CD4-positive, alpha-beta T cell treated with Interleukin-2 at 100 ng/mL for 4 hours (primary cell): ENCODE data around the gene RNF220.

Experiments
- DNase-seq: peaks from one replicate; pipeline ENCODE4 v3.0.0-alpha.2; 2020; ENCODE audit warnings: low spot score

The RNF220 gene

GRCh38 chr1:44407430-44408211, 2.6 kb downstream of the RNF220 start:
- no peak for DNase-seq

GRCh38 chr1:44408212-44408582, 3.1 kb downstream of the RNF220 start:
- DNase-seq, result no peak

GRCh38 chr1:44408632-44409602, 3.9 kb downstream of the RNF220 start:
- DNase-seq, result no peak

- no peak for DNase-seq
Measured at GRCh38 chr1:44409757-44410156, 4.7 kb downstream of the RNF220 start.

GRCh38 chr1:44411861-44412260, 6.8 kb downstream of the RNF220 start:
- no peak for DNase-seq

- no peak for DNase-seq
Measured at GRCh38 chr1:44412601-44413000, 7.5 kb downstream of the RNF220 start.

GRCh38 chr1:44413740-44414139, 8.7 kb downstream of the RNF220 start:
- DNase-seq, result no peak

- DNase-seq, result no peak
Measured at GRCh38 chr1:44415013-44415412, 10.0 kb downstream of the RNF220 start.

GRCh38 chr1:44416408-44416807, 11.4 kb downstream of the RNF220 start:
- DNase-seq, result no peak

GRCh38 chr1:44417351-44418021, 12.4 kb downstream of the RNF220 start:
- DNase-seq, result no peak

GRCh38 chr1:44418022-44418673, 13.1 kb downstream of the RNF220 start:
- no peak for DNase-seq

GRCh38 chr1:44419901-44420300, 14.8 kb downstream of the RNF220 start:
- DNase-seq, result no peak

- no peak for DNase-seq
Measured at GRCh38 chr1:44420535-44420934, 15.5 kb downstream of the RNF220 start.

- no peak for DNase-seq
Measured at GRCh38 chr1:44421446-44421884, 16.4 kb downstream of the RNF220 start.

GRCh38 chr1:44422161-44422560, 17.1 kb downstream of the RNF220 start:
- no peak for DNase-seq

GRCh38 chr1:44423591-44424537, 18.8 kb downstream of the RNF220 start:
- DNase-seq, result no peak

GRCh38 chr1:44424747-44425146, 19.7 kb downstream of the RNF220 start:
- DNase-seq, result no peak

- DNase-seq, result no peak
Measured at GRCh38 chr1:44425341-44426082, 20.5 kb downstream of the RNF220 start.

GRCh38 chr1:44431861-44432260, 26.8 kb downstream of the RNF220 start:
- DNase-seq, result no peak

- no peak for DNase-seq
Measured at GRCh38 chr1:44433209-44433608, 28.2 kb downstream of the RNF220 start.
